ENCODE data around the gene HK3. TPM values are rescaled to one million over a fixed set of nuclear protein-coding genes. Genes with fewer than 3 reads are reported as not detected.
A peak's percentile ranks its signal among the peaks of the same experiment; 100 is the strongest.

The HK3 gene
- total RNA-seq, 1 donor from 2014 or later = 4.4 TPM

DNA sequence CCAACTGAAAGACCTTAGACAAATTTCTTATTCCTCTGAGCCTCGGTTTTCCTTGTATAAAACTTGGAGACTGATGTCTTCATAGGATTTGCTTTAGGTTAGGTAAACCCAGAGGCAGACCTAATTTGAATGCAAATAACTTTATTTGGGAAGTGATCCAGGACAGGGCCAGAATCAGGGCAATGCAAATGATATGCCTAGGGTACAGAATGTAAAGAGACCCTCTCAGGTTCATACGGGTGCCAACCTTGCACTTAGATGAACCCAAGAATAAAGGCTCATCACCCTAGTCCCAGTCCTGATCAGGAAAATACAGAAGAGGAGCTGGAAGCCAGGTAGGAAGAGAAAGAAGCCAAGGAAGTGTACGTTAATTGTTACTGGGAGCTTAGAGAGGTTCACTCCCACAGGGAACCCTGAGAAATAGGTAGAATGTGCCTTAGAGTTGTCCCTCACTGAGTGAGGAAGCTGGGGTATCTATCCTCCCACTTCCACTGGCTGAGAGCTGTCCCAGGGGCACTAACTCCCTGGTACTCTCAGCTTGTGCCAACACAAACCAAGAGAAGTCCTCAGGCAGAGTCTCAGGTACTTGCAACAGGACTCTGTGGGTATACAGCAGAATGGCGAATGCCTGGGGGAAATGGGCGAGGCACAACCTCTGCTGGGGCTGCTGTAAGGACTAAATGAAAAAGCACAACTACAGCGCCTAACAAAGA lies 3.1 kb upstream of the HK3 start:
- peaks cover 30 to 51% of the 10 kb centered on the region in 2 donors for H3K36me3 ChIP-seq
- H3K4me3 ChIP-seq = no peak overlapping the region
- H3K27me3 ChIP-seq = no peaks in the 10 kb centered on the region
- no peak overlapping the region for H3K27ac ChIP-seq
- peak in 1 of 2 donors; percentile 49 for DNase-seq (ENCODE audit: low spot score in 2 of 2)
- no peaks in the 10 kb centered on the region for H3K9me3 ChIP-seq
- intact Hi-C loops (cut with DNase I) = no loop called here
- TF ChIP-seq, protein P1, sequence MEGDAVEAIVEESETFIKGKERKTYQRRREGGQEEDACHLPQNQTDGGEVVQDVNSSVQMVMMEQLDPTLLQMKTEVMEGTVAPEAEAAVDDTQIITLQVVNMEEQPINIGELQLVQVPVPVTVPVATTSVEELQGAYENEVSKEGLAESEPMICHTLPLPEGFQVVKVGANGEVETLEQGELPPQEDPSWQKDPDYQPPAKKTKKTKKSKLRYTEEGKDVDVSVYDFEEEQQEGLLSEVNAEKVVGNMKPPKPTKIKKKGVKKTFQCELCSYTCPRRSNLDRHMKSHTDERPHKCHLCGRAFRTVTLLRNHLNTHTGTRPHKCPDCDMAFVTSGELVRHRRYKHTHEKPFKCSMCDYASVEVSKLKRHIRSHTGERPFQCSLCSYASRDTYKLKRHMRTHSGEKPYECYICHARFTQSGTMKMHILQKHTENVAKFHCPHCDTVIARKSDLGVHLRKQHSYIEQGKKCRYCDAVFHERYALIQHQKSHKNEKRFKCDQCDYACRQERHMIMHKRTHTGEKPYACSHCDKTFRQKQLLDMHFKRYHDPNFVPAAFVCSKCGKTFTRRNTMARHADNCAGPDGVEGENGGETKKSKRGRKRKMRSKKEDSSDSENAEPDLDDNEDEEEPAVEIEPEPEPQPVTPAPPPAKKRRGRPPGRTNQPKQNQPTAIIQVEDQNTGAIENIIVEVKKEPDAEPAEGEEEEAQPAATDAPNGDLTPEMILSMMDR (IDR thresholded peaks at IDR 0.05) = no peak
- H3K4me1 ChIP-seq = no peaks in the 10 kb centered on the region

DNA sequence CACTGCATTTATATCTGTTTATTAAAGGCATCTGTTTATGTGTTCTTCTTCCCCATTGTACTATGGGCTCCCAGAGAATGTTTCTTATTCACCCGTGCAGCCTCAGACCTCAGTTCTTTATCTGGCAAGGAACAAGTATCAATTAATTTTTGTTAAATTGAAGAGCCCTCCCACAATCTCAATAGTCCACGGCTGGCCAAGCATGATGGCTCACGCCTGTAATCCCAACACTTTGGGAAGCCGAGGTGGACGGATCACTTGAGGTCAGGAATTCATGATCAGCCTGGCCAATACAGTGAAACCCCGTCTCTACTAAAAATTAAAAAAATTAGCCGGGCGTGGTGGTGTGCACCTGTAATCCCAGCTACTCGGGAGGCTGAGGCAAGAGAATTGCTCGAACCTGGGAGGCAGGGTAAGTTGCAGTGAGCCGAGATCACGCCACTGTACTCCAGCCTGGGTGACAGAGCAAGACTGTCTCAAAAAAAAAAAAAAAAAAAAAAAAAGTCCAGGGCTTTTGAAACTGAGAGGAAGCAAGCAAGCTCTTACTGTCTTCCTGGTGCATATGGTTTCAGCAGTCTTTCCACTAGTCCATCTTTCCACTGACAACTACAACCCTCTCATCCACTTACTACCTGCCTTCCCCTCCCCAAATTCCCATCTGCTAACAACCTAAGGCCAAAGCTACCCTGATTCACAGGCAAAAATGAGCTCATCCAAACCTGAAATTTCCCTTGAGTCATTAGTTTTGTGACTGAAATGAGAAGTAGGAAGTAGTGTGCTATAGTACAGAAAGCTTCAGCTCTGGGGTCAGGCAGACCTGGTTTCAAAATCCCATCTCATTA lies 2.3 kb upstream of the HK3 start:
- Histone ChIP-seq H3K36me3 (peaks cover 22 to 43% of the 10 kb centered on the region in 2 donors), H3K4me1 (no peaks in the 10 kb centered on the region), H3K27me3 (no peaks in the 10 kb centered on the region), H3K9me3 (no peaks in the 10 kb centered on the region), H3K27ac (no peak overlapping the region), H3K4me3 (no peak overlapping the region)
- DNase-seq (ENCODE audit: low spot score in 2 of 2) = peak in 1 of 2 donors; percentile 15
- TF ChIP-seq, protein P1 (IDR thresholded peaks at IDR 0.05) = no peak
- intact Hi-C loops (cut with DNase I) = no loop called here

DNA sequence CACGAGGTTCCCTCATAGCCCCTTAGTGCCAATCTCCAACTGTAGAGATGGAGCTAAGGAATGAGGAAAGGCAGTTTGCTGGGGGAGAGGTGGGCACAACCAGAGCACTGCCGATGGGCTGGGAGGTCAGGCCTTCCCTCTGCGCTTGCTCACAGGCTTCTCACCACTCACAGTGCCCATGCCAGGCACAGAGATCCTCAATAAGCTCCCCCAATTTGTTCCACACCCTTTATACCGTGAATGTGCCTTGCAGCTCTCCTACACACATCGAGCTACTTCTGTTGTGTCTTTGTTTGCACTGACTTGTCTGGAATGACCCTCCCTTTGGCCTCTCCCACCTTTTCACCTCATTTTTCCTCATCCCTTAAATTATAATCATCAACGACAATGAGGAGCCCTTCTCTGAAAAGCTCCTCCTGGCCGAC lies 1.6 kb upstream of the HK3 start:
- Histone ChIP-seq H3K27ac (no peak overlapping the region), H3K4me1 (no peaks in the 10 kb centered on the region), H3K9me3 (no peaks in the 10 kb centered on the region), H3K4me3 (no peak overlapping the region), H3K27me3 (no peaks in the 10 kb centered on the region), H3K36me3 (peaks cover 15 to 36% of the 10 kb centered on the region in 2 donors)
- TF ChIP-seq, protein P1 (IDR thresholded peaks at IDR 0.05) = no peak
- intact Hi-C loops (cut with DNase I) = no loop called here
- DNase-seq (ENCODE audit: low spot score in 2 of 2) = peak in 1 of 2 donors; percentile 25

DNA sequence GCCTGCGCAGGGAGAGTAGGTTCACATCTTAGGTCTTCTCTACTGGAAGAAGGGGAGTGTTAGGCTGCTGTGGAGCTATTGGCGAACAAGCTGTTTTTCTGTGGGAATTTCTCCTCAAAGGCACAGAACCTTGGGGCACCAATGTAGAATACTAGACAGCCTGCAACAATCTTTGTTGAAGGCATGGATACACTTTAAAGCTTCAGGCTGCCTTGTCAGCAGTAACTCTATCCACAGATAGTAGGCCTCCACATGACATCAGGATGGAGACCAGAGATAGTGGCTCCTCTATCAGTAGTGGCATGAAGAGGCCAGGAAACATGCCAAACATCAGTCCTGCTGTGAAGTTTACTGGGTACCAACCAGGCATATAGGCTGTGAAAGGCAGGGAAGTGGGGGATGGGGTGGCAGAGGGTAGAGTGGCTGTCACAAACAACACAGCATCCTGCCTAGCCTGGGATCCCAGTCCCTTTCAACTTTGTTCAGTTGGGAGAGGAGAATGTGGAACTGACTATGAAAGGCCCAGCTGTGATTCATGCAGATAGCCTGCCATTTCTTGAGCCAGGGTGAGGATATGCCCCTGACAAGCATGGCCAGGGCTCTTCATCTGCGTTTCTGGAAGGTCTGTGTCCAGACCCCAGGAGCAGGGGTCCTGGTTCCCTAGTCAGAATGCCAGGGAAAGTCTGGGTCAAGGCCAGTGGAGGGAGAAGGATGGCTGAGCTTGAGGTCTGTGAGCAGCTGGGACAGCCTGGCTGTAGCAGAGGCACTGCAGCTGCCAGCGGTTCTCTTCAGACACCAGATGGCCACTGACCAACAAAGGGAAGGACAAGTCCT lies 1.0 kb upstream of the HK3 start:
- Histone ChIP-seq H3K4me1 (no peaks in the 10 kb centered on the region), H3K27me3 (no peaks in the 10 kb centered on the region), H3K27ac (no peak overlapping the region), H3K4me3 (no peak overlapping the region), H3K36me3 (peaks cover 9 to 30% of the 10 kb centered on the region in 2 donors), H3K9me3 (no peaks in the 10 kb centered on the region)
- intact Hi-C loops (cut with DNase I) = no loop called here
- TF ChIP-seq, protein P1 (IDR thresholded peaks at IDR 0.05) = no peak
- peak in 1 of 2 donors; percentile 61 for DNase-seq (ENCODE audit: low spot score in 2 of 2)

DNA sequence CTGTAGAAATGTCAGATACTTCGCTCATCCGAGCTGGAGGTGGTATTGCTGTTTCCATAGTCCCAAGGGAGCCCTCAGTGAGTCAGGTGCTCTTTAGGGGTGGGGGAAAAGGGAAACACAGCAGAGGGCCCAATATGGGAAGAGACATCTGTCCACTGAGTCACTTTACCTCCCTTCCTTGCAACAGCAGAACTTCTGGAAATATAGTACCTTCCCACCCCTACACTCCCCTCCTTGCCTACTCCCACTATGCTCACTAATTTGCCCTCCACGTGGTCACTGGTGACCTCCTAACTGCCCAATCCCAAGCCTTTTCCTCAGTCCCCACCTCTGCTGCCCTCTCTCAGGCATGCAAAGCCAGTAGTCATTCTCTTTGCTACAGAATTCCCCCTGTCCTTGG lies 1.9 kb downstream of the HK3 start:
- H3K9me3 ChIP-seq = no peaks in the 10 kb centered on the region
- peaks cover 0 to 2% of the 10 kb centered on the region in 2 donors for H3K36me3 ChIP-seq
- H3K4me3 ChIP-seq = no peak overlapping the region
- DNase-seq (ENCODE audit: low spot score in 2 of 2) = peak in 1 of 2 donors; percentile 15
- intact Hi-C loops (cut with DNase I) = no loop called here
- no peaks in the 10 kb centered on the region for H3K27me3 ChIP-seq
- no peaks in the 10 kb centered on the region for H3K4me1 ChIP-seq
- TF ChIP-seq, protein P1 (IDR thresholded peaks at IDR 0.05) = no peak
- no peak overlapping the region for H3K27ac ChIP-seq
